Kidney epithelial cell (primary cell): Measurements from ENCODE around the gene PUM1. TPM values are rescaled to one million over a fixed set of nuclear protein-coding genes. Genes with fewer than 3 reads are reported as not detected.

Experiments
- DNase-seq: peaks from one replicate; pipeline ENCODE4 v3.0.0-alpha.2; 2010; ENCODE audit warnings: low read depth
- H3K27me3 ChIP-seq: 2 replicates; pipeline ENCODE4 v1.6.0; 2011; ENCODE audit warnings: low read length; ENCODE audit not compliant: control insufficient read depth, insufficient read depth
- H3K36me3 ChIP-seq: 2 replicates; pipeline ENCODE4 v1.5.1; 2011; ENCODE audit warnings: low read length; ENCODE audit not compliant: control insufficient read depth, insufficient read depth
- H3K4me3 ChIP-seq: 2 replicates; pipeline ENCODE4 v1.5.1; 2011; ENCODE audit warnings: low read depth, mild to moderate bottlenecking, control low read depth, low read length
- total RNA-seq: library from RNA; depleted of rRNA; stranded (reverse); fragments of >200 nt; gene quantifications from 2 replicates; pipeline ENCODE4 v1.2.3, GENCODE V29; 2015
- TF ChIP-seq, protein P1 (sequence below): IDR thresholded peaks from 2 replicates; pipeline ENCODE4 v1.5.1; 2011; ENCODE audit warnings: mild to moderate bottlenecking, moderate library complexity, low read length, control low read depth, inconsistent platforms; ENCODE audit not compliant: insufficient read depth, poor library complexity, severe bottlenecking

The PUM1 gene
- total RNA-seq, 1 donor from 2014 or later, result 78.1 TPM

DNA sequence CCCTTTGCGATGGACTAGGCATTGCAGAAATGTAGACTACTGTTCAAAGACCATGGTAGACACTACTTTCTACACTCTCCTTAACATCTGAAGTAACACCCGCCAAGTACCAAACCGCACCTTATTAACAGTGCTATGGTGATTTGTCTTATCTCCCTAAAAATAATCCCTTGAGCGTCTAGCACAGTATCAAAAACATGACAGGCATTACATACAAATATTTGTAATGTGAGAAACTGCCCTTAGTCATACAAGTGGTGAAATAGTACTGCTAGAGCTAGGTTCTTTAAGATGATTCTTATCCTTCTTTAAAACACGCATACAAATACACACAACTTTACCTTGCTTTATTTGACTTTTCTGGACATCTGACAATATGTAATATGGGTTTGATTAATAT, 27.2 kb downstream of the PUM1 start:
- DNase-seq, result no peak
- TF ChIP-seq, protein P1, sequence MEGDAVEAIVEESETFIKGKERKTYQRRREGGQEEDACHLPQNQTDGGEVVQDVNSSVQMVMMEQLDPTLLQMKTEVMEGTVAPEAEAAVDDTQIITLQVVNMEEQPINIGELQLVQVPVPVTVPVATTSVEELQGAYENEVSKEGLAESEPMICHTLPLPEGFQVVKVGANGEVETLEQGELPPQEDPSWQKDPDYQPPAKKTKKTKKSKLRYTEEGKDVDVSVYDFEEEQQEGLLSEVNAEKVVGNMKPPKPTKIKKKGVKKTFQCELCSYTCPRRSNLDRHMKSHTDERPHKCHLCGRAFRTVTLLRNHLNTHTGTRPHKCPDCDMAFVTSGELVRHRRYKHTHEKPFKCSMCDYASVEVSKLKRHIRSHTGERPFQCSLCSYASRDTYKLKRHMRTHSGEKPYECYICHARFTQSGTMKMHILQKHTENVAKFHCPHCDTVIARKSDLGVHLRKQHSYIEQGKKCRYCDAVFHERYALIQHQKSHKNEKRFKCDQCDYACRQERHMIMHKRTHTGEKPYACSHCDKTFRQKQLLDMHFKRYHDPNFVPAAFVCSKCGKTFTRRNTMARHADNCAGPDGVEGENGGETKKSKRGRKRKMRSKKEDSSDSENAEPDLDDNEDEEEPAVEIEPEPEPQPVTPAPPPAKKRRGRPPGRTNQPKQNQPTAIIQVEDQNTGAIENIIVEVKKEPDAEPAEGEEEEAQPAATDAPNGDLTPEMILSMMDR, result no peak
- Histone ChIP-seq H3K36me3 (no peaks in the 10 kb centered on the region), H3K4me3 (no peak overlapping the region), H3K27me3 (no peaks in the 10 kb centered on the region)

DNA sequence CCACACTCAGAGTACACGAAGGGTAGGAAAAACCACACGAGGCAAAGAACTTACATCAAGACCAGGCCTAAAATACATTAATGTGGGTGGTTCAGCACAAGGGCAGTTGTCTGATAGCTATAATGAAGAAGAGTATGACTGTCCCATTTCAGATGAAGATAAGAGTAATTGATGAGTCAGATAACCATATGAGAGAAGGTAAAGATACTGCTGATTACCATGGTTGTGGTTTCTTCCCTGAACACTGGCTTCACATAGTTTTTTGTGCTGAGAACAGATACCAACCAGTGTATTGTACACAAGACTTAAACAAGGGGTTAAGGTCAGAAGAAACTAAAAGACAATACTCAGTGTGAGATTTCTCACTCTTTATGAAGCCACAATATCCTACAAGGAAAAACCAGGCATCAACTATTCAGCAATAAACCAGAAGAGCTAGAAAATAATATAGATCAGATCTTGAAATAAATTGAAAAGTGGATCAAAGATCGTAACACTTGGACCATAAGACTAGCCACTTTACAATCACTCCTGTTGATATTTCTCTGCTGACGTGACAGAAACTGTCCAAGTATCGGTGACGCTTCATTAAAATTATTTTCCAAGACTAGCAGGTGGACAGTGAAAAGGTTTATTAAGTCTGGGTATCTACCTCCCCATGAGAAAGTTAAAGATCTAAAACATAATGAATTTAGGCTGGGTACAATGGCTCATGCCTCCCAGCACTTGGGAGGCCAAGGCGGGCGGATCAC, 28.6 kb downstream of the PUM1 start:
- no peaks in the 10 kb centered on the region for H3K36me3 ChIP-seq
- no peak for DNase-seq
- no peaks in the 10 kb centered on the region for H3K27me3 ChIP-seq
- TF ChIP-seq, protein P1, result no peak
- H3K4me3 ChIP-seq, result no peak overlapping the region

DNA sequence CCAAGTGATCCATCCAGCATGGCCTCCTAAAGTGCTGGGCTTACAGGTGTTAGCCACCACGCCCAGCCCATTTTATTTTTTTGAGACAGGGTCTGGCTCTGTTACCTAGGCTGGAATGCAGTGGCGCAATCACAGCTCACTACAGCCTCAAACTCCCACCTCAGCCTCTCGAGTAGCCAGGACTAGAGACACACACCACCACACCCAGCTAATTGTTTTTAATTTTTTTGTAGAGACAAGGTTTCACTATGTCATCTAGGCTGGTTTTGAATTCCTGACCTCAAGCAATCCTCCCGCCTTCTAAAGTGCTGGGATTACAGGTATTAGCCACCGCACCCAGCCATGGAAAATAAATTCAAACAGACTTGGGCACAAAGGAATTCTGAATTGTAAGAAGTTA, 31.9 kb downstream of the PUM1 start:
- no peaks in the 10 kb centered on the region for H3K36me3 ChIP-seq
- H3K4me3 ChIP-seq, result no peak overlapping the region
- TF ChIP-seq, protein P1, result no peak
- DNase-seq, result no peak
- no peaks in the 10 kb centered on the region for H3K27me3 ChIP-seq

GRCh38 chr1:31032266-31032665, 33.3 kb downstream of the PUM1 start:
- no peak for DNase-seq

GRCh38 chr1:31031330-31032143, 34.0 kb downstream of the PUM1 start:
- TF ChIP-seq, protein P1, result no peak
- no peak for DNase-seq
- Histone ChIP-seq H3K4me3 (no peak overlapping the region), H3K36me3 (no peaks in the 10 kb centered on the region), H3K27me3 (no peaks in the 10 kb centered on the region)

More at GRCh38 chr1:31032266-31032665, 33.3 kb downstream of the PUM1 start:
- no peaks in the 10 kb centered on the region for H3K36me3 ChIP-seq
- H3K27me3 ChIP-seq, result no peaks in the 10 kb centered on the region
- H3K4me3 ChIP-seq, result no peak overlapping the region
- TF ChIP-seq, protein P1, result no peak
